Nephron (organoid): ENCODE measurements around the gene EHD4.

Source experiments
- H3K27ac Mint-ChIP-seq, 3 experiments: 2 replicates each; pipeline ENCODE4 v1.8.0; 2020; ENCODE audit warnings: mixed read lengths in 3 of 3, mild to moderate bottlenecking in 2 of 3, moderate library complexity in 1 of 3
- H3K27me3 Mint-ChIP-seq: 2 replicates; pipeline ENCODE4 v1.8.0; 2021; ENCODE audit warnings: low read depth, mild to moderate bottlenecking, moderate library complexity, mixed read lengths
- H3K36me3 Mint-ChIP-seq: 2 replicates; pipeline ENCODE4 v1.8.0; 2020; ENCODE audit warnings: low read depth, mixed read lengths
- H3K4me1 Mint-ChIP-seq: 2 replicates; pipeline ENCODE4 v1.8.0; 2020; ENCODE audit warnings: mixed read lengths
- H3K4me3 Mint-ChIP-seq, 3 experiments: 2 replicates each; pipeline ENCODE4 v1.8.0; 2020; ENCODE audit warnings: mild to moderate bottlenecking in 3 of 3, mixed read lengths in 3 of 3, moderate library complexity in 2 of 3
- H3K9me3 Mint-ChIP-seq: 2 replicates; pipeline ENCODE4 v1.8.0; 2020; ENCODE audit warnings: mixed read lengths
- TF ChIP-seq, protein P1 (sequence below), 3 experiments: fragments of 200-600 bp; sonication (generic); IDR thresholded peaks; one replicate each; pipeline ENCODE4 v1.5.0; 2021; ENCODE audit warnings: antibody characterized with exemption in 3 of 3; ENCODE audit not compliant: unreplicated experiment in 3 of 3

EHD4 gene

DNA sequence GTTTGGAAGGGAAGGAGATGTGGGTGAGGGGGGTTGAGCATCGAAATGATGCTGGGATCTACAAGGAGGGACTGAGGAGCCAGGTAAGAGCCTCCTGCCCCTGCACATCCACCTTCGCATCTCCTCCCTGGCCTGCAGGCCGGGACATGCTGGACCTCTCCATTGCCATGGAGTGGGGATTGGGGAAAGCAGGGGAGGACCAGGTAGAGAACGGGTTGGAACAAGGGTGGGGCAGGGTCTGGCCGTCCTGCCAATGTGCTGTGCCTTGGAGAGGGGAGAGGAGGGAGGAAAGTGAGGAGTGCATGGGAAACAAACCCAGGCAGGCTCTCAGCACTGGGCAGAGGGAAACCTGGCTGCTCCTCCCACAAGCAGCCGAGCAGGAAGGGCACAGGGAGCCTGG is 123.2 kb downstream of the EHD4 start:
- H3K9me3 Mint-ChIP-seq: no peaks in the 10 kb centered on the region
- H3K36me3 Mint-ChIP-seq: peaks cover 14% of the 10 kb centered on the region
- H3K27ac Mint-ChIP-seq: no peak overlapping the region
- TF ChIP-seq, protein P1, sequence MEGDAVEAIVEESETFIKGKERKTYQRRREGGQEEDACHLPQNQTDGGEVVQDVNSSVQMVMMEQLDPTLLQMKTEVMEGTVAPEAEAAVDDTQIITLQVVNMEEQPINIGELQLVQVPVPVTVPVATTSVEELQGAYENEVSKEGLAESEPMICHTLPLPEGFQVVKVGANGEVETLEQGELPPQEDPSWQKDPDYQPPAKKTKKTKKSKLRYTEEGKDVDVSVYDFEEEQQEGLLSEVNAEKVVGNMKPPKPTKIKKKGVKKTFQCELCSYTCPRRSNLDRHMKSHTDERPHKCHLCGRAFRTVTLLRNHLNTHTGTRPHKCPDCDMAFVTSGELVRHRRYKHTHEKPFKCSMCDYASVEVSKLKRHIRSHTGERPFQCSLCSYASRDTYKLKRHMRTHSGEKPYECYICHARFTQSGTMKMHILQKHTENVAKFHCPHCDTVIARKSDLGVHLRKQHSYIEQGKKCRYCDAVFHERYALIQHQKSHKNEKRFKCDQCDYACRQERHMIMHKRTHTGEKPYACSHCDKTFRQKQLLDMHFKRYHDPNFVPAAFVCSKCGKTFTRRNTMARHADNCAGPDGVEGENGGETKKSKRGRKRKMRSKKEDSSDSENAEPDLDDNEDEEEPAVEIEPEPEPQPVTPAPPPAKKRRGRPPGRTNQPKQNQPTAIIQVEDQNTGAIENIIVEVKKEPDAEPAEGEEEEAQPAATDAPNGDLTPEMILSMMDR (IDR thresholded peaks at IDR 0.05; ENCODE audit: unreplicated experiment in 3 of 3): no peak
- H3K27me3 Mint-ChIP-seq: peaks cover 4% of the 10 kb centered on the region
- no peak overlapping the region for H3K4me3 Mint-ChIP-seq
- peaks cover 6% of the 10 kb centered on the region for H3K4me1 Mint-ChIP-seq

DNA sequence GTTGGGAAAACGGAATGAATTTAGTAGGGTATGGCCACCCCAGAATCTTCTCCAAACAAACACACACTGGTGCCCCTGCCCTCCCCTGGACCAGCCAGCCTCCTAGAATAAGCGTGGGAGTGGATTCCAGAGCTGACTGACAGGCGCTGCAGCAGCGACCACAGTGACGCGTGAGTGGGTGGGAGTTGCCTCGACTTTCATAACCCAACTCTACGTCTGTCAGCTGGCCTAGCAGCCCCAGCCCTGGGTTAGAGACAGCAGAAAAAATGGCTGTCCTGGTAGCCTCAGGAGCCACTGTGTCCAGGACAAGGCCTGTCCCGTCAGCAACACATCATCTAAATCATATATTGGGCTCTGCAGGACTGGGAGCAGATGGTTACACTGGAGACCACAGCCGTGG is 123.7 kb downstream of the EHD4 start:
- Mint-ChIP-seq H3K27me3 (peaks cover 4% of the 10 kb centered on the region), H3K36me3 (peaks cover 14% of the 10 kb centered on the region), H3K4me1 (peaks cover 6% of the 10 kb centered on the region), H3K4me3 (no peak overlapping the region), H3K9me3 (no peaks in the 10 kb centered on the region), H3K27ac (peak overlapping the region in 1 of 3 experiments; percentile 9)
- TF ChIP-seq, protein P1 (IDR thresholded peaks at IDR 0.05; ENCODE audit: unreplicated experiment in 3 of 3): no peak

DNA sequence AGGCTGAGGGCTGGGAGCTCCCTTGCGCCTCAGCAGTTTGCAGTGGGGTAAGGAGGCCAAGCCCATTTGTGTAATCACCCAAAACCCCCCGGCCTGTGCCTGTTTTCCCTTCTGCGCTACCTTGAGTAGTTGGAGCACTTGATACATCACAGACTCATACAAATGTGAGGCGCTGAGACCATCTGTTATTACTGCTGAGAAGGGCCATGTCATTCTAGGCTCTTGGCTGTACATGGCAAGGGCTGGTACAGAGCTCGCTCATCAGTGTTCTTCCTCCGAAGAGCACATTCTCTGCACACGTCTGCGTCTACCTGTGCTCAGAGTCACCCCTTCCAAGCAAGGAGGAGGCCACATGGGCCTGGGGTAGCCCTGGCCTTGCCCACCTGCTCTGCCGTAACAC is 124.4 kb downstream of the EHD4 start:
- TF ChIP-seq, protein P1 (IDR thresholded peaks at IDR 0.05; ENCODE audit: unreplicated experiment in 3 of 3): no peak
- Mint-ChIP-seq H3K9me3 (no peaks in the 10 kb centered on the region), H3K36me3 (peaks cover 14% of the 10 kb centered on the region), H3K27me3 (peaks cover under 1% of the 10 kb centered on the region), H3K4me1 (peaks cover 6% of the 10 kb centered on the region), H3K27ac (peak overlapping the region in 1 of 3 experiments; percentile 9), H3K4me3 (no peak overlapping the region)

DNA sequence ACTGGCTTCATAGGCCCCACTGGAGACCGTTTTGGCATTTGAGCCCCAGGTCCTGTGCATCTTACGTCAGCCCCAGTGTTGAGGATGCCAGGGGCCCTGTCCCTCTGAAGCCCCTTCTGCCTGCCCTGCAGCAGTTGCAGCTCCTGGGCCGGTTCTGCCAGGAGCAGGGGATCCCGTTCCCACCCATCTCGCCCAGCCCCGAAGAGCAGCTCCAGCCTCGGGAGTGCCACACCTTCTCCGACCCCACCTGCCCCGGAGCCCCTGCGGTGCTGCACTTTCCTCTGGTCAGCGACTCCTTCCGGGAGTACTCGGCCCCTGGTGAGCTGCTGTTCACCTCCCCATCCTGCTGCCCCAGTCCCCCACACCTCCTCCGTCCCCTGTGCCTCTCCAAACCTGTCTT is 125.2 kb downstream of the EHD4 start:
- H3K27me3 Mint-ChIP-seq: no peaks in the 10 kb centered on the region
- no peak overlapping the region for H3K4me3 Mint-ChIP-seq
- H3K4me1 Mint-ChIP-seq: peaks cover 6% of the 10 kb centered on the region
- TF ChIP-seq, protein P1 (IDR thresholded peaks at IDR 0.05; ENCODE audit: unreplicated experiment in 3 of 3): no peak
- no peak overlapping the region for H3K27ac Mint-ChIP-seq
- H3K9me3 Mint-ChIP-seq: no peaks in the 10 kb centered on the region
- peaks cover 17% of the 10 kb centered on the region for H3K36me3 Mint-ChIP-seq
